GM21423 (cell line): Measurements from ENCODE around the gene PCSK2.

ENCODE experiments used
- ATAC-seq: cut with Tn5 transposase; IDR thresholded peaks from one replicate; pipeline ENCODE4 v1.9.1; 2021; ENCODE audit warnings: mild to moderate bottlenecking, moderate library complexity; ENCODE audit not compliant: unreplicated experiment

The PCSK2 gene

DNA sequence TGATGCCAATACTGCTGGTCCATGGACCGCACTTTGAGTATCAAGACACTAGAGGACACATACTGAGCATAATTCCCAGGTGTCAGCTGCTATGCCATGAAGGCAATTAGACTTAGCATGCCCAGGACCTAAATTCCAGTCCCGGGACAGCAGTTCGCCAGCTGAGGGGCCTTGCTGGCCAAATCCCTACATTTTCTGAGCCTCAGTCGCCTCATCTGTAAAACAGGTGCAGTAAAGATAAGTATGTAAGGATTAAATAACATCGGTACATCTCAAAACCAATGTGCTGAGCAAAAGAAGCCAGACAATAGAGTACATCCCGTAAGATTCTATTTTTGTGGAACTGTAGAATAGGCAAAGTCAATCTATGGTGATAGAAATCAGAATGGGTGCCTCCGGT is 303.3 kb downstream of the PCSK2 start:
- no peak for ATAC-seq

DNA sequence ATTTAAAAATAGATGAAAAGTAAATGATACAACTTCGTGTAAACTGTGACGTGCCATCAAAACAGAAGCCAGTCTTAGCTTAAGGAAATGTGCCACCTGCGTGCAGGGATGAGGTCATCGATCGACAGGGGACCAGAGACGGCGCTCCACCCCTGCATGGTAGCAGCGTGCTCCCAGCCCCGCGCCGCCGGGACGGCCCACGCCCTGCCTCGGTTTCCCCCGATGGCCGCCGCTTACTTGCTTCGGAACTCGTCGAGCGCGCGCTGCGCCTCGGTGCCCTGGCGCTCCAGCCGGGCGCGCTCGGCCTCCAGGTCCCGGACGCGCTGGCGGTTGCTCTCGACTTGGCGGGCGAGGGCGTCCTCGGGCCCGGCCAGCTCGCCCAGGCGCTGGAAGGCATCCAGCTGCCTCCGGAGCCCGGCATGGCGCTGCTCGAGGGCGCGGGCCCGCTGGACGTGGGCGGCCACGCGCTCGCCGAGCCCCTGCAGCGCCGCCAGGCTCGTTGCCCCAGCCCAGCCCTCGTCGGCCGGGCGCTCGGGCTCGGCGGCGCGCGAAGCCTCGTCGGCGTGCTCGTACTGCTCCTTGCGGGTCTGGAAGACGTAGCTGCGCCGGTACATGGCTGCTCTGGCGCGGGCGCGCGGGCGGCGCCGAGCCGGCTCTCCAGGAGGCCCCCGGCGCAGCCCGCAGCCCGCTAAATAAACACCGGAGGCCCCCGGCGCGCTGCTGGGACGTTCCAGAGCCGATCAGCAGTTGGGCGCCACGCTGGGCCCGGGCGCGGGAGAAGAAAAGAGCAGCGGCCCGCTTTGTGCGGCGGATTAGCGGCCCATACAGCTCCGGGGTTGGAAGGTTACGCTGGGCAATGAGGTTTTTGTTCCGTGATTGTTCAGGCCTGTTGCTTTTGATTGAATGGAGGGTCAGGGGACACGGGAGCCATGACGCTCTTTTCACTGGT is 304.1 kb downstream of the PCSK2 start, which contains the start of gene BFSP1:
BFSP1 (minus strand) TSS at position 664 of the 949 bp plus-strand sequence; CDS start at position 614, 50 bp downstream.
- no peak for ATAC-seq

DNA sequence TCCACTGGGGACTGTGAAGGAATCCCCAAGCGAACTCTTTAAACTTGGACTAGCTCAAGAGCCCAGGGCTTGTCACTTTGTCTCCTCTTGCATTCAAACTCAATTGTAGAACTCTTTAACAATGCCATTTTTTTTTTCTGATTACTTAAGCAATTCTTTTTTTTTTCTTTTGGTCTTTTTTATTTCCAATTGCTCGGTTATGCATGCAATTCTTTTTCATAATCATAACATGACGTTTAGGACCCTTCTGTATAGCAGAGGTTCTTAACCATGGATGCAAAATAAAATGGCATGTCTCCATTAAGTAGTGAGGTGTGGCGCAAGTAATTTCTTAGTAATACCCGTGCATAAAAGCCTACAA is 304.8 kb downstream of the PCSK2 start:
- no peak for ATAC-seq

DNA sequence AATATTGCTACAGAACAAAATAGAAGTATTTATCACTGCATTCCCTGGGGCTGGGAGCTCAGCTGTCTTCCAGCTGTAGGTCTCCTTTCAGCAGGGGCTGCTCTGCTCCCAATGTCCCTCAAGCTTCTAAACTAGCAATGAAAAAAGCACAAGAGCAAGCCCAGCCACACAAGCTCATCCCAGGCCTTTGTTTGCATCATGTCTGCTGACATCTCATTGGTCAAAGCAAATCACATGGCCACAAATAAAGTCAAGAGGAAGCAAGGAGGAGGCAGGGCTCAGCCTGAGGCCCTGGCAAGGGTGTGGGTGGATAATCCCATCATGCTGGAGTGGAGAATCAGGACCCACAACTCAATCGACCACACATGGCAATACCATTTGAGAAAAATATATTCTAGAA is 306.6 kb downstream of the PCSK2 start:
- no peak for ATAC-seq

GRCh38 chr20:17534077-17534476 is 307.2 kb downstream of the PCSK2 start:
- ATAC-seq, result no peak
